HG03521 (cell line): Measurements from ENCODE around the gene COA1.
"Not testable (repeated sequence)": the region's sequence is repeated elsewhere in the genome, so short reads cannot be mapped to it uniquely, and the experiment has no call there.

Source experiments
- ATAC-seq: cut with Tn5 transposase; IDR thresholded peaks from one replicate; pipeline ENCODE4 v1.9.1; 2021; ENCODE audit warnings: mild to moderate bottlenecking, moderate library complexity; ENCODE audit not compliant: unreplicated experiment

COA1 gene

GRCh38 chr7:43609097-43609496 lies 120.2 kb downstream of the COA1 start:
- ATAC-seq, result no peak

GRCh38 chr7:43604251-43604650 lies 125.1 kb downstream of the COA1 start:
- no peak for ATAC-seq

- ATAC-seq, result no peak
Observed at GRCh38 chr7:43602256-43602655, 127.1 kb downstream of the COA1 start.

- ATAC-seq, result no peak
Observed at GRCh38 chr7:43600056-43600455, 129.3 kb downstream of the COA1 start.

GRCh38 chr7:43596426-43596825 lies 132.9 kb downstream of the COA1 start:
- ATAC-seq, result not testable (repeated sequence)

GRCh38 chr7:43594020-43594419 lies 135.3 kb downstream of the COA1 start:
- no peak for ATAC-seq

- ATAC-seq, result no peak
Observed at GRCh38 chr7:43593010-43593409, 136.3 kb downstream of the COA1 start.

- ATAC-seq, result no peak
Observed at GRCh38 chr7:43592326-43592725, 137.0 kb downstream of the COA1 start.

GRCh38 chr7:43591558-43592180 lies 137.7 kb downstream of the COA1 start:
- ATAC-seq, result no peak

- ATAC-seq, result peak; percentile 63
Observed at GRCh38 chr7:43590862-43591557, 138.3 kb downstream of the COA1 start.

- no peak for ATAC-seq
Observed at GRCh38 chr7:43589728-43590127, 139.6 kb downstream of the COA1 start.
